Measurements from ENCODE around the gene NQO1. TPM values are rescaled to one million over a fixed set of nuclear protein-coding genes. Genes with fewer than 3 reads are reported as not detected.

Gene NQO1
- total RNA-seq, 4 donors from 2014 or later: 42.4 to 311 (median 144) TPM

- TF ChIP-seq POLR2A (IDR thresholded peaks at IDR 0.05) (no peak), CTCF (IDR thresholded peaks at IDR 0.05) (no peak)
- no peak for DNase-seq
- peaks cover 0 to 1% (median 0%) of the 10 kb centered on the region in 3 donors for H3K36me3 ChIP-seq
- H3K27ac ChIP-seq: no peak overlapping the region
- H3K9me3 ChIP-seq: no peaks in the 10 kb centered on the region
- no peak overlapping the region for H3K4me3 ChIP-seq
- no peaks in the 10 kb centered on the region for H3K4me1 ChIP-seq
- H3K27me3 ChIP-seq: no peaks in the 10 kb centered on the region
These were observed 19.4 kb downstream of the NQO1 start for GRCh38 chr16:69706975-69707340.

DNA sequence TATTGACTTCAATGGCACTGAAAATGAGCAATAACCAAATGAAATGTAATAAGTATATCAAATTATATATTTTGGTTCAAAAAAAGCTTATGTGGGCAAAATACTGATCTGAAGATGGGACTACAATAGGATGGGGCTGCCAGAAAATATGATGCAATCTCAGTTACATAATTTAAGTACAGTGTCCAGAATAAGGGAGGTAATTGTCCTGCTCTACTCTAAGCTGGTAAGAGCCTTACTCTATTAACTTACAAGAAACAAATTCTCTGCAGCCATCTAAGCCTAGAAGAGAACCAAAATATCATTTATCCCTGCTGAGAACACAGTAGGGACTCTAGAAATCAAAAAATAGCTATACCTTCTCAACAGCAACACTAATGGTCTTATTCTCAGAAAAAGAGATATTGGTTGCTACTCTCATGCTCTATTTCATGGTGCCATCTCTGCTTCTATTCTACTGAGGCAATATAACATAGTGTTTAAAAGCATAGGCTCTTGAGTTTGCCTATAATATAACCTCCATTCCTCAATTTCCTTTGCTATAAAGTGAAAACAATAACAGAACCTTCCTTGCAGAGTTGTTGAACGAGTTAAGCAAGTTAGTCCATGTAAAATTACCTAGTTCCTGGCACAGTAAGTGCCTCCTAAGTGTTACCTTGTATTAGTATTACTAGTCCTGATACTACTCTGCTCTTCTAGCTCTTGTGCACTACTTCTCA, 19.9 kb downstream of the NQO1 start:
- TF ChIP-seq POLR2A (IDR thresholded peaks at IDR 0.05) (no peak), CTCF (IDR thresholded peaks at IDR 0.05) (no peak)

GRCh38 chr16:69703638-69704037, 22.7 kb downstream of the NQO1 start:
- Histone ChIP-seq H3K27me3 (no peaks in the 10 kb centered on the region), H3K9me3 (no peaks in the 10 kb centered on the region), H3K27ac (no peak overlapping the region), H3K4me3 (no peak overlapping the region), H3K36me3 (peaks cover 0 to 14% (median 0%) of the 10 kb centered on the region in 3 donors), H3K4me1 (no peaks in the 10 kb centered on the region)
- TF ChIP-seq POLR2A (IDR thresholded peaks at IDR 0.05) (no peak), CTCF (IDR thresholded peaks at IDR 0.05) (no peak)
- DNase-seq: no peak

More for the DNA sequence above, 19.9 kb downstream of the NQO1 start:
- H3K4me1 ChIP-seq: no peaks in the 10 kb centered on the region
- no peak overlapping the region for H3K27ac ChIP-seq
- H3K36me3 ChIP-seq: peaks cover 0 to 5% (median 0%) of the 10 kb centered on the region in 3 donors
- H3K9me3 ChIP-seq: no peaks in the 10 kb centered on the region
- no peaks in the 10 kb centered on the region for H3K27me3 ChIP-seq
- H3K4me3 ChIP-seq: no peak overlapping the region
- no peak for DNase-seq

DNA sequence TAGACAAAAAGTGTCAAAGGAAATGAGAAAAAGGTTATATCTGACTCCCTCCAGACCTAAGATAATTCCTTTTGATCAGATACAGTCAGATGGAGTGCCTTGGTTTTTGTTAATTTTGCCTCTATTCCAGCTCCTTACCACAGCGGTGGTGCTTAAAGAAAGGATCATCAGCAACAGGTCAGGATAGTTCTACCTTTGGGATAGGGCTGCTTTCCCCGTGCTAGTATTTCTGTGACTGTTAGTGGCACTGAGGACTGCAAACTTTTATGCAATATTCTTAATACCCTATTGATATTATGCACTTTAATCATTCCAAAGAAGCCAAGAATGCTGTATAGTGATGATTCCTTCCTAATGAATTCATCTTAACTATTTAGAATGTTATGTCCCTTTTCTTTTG, 24.5 kb downstream of the NQO1 start:
- Histone ChIP-seq H3K9me3 (no peaks in the 10 kb centered on the region), H3K27me3 (no peaks in the 10 kb centered on the region), H3K27ac (no peak overlapping the region), H3K4me1 (no peaks in the 10 kb centered on the region), H3K36me3 (peaks cover 0 to 28% (median 0%) of the 10 kb centered on the region in 3 donors), H3K4me3 (no peak overlapping the region)
- TF ChIP-seq POLR2A (IDR thresholded peaks at IDR 0.05) (no peak), CTCF (IDR thresholded peaks at IDR 0.05) (no peak)
- DNase-seq: no peak

GRCh38 chr16:69701452-69701851, 24.9 kb downstream of the NQO1 start:
- Histone ChIP-seq H3K9me3 (no peaks in the 10 kb centered on the region), H3K27me3 (no peaks in the 10 kb centered on the region), H3K4me1 (no peaks in the 10 kb centered on the region), H3K4me3 (no peak overlapping the region), H3K27ac (no peak overlapping the region), H3K36me3 (peaks cover 0 to 30% (median 0%) of the 10 kb centered on the region in 3 donors)
- TF ChIP-seq POLR2A (IDR thresholded peaks at IDR 0.05) (no peak), CTCF (IDR thresholded peaks at IDR 0.05) (no peak)
- no peak for DNase-seq
